A673 (cell line): Measurements from ENCODE around the gene GADD45A. TPM values are rescaled to one million over a fixed set of nuclear protein-coding genes. Genes with fewer than 3 reads are reported as not detected.

Experiments
- BruUV-seq: library from RNA; stranded (reverse); fragments of 400-500 nt; replicated peaks from 2 replicates; lab custom pipeline; 2021; lab: Mats Ljungman, UMichigan
- CTCF ChIA-PET: fragments of 300-600 bp; sonication (Branson Sonifier 250); formaldehyde crosslinking; loops from one replicate; lab custom pipeline; 2022; ENCODE audit warnings: antibody characterized with exemption; lab: Charles Lee
- POLR2A ChIA-PET: fragments of 300-600 bp; sonication (Branson Sonifier 250); formaldehyde crosslinking; loops from one replicate; lab custom pipeline; 2022; ENCODE audit warnings: antibody characterized with exemption; ENCODE audit not compliant: low non-redundant PET; lab: Charles Lee
- DNase-seq: peaks from one replicate; pipeline ENCODE4 v3.0.0-alpha.2; 2015; ENCODE audit warnings: low spot score
- H3K27ac ChIP-seq: fragments of 200-600 bp; sonication (generic); 2 replicates; pipeline ENCODE4 v1.5.1; 2016; ENCODE audit warnings: mixed run types, low read depth, mild to moderate bottlenecking, mixed read lengths, antibody characterized with exemption, low read length; ENCODE audit not compliant: poor library complexity, severe bottlenecking
- H3K27me3 ChIP-seq: fragments of 200-600 bp; sonication (generic); replicated peaks from 2 replicates; pipeline ENCODE4 v1.6.1; 2017; ENCODE audit warnings: mixed run types, low read depth, mild to moderate bottlenecking, mixed read lengths, antibody characterized with exemption, low read length; ENCODE audit not compliant: insufficient read depth, poor library complexity
- H3K36me3 ChIP-seq: fragments of 200-600 bp; sonication (generic); 2 replicates; pipeline ENCODE4 v1.6.1; 2016; ENCODE audit warnings: mixed run types, mild to moderate bottlenecking, mixed read lengths, antibody characterized with exemption, low read length; ENCODE audit not compliant: insufficient read depth, poor library complexity, severe bottlenecking
- H3K4me1 ChIP-seq: fragments of 200-600 bp; sonication (generic); 2 replicates; pipeline ENCODE4 v1.6.1; 2017; ENCODE audit warnings: mixed run types, mild to moderate bottlenecking, mixed read lengths, antibody characterized with exemption, low read length; ENCODE audit not compliant: insufficient read depth, poor library complexity, severe bottlenecking
- H3K4me3 ChIP-seq: fragments of 200-600 bp; sonication (generic); 2 replicates; pipeline ENCODE4 v1.5.1; 2016; ENCODE audit warnings: low read depth, mixed run types, mild to moderate bottlenecking, mixed read lengths, low read length; ENCODE audit not compliant: poor library complexity, severe bottlenecking
- H3K9me3 ChIP-seq: fragments of 200-600 bp; sonication (generic); 2 replicates; pipeline ENCODE4 v1.6.1; 2016; ENCODE audit warnings: mixed run types, low read depth, mild to moderate bottlenecking, mixed read lengths, antibody characterized with exemption, low read length; ENCODE audit not compliant: poor library complexity, severe bottlenecking
- EZH2 ChIP-seq: fragments of 200-600 bp; sonication (generic); IDR thresholded peaks from 2 replicates; pipeline ENCODE4 v1.6.1; 2017; ENCODE audit warnings: borderline replicate concordance, low read depth, mild to moderate bottlenecking, mixed read lengths, antibody characterized with exemption, low read length; ENCODE audit not compliant: poor library complexity, severe bottlenecking
- intact Hi-C: fragments of 100-400 bp; cut with micrococcal nuclease; formaldehyde crosslinking; loops from one replicate; pipeline ENCODE4 v1.10.0; 2022; ENCODE audit not compliant: unreplicated experiment
- total RNA-seq: library from RNA; stranded (reverse); gene quantifications from 2 replicates; pipeline ENCODE4 v1.2.3, GENCODE V29; 2021
- TF ChIP-seq, protein P1 (sequence below): fragments of 300-800, 200-600 bp; sonication (generic); conservative IDR thresholded peaks from 2 replicates; pipeline ENCODE4 v1.5.1; 2017; ENCODE audit warnings: low read depth, mild to moderate bottlenecking, antibody characterized with exemption, low read length, moderate library complexity, mixed read lengths

GADD45A gene
- total RNA-seq, 1 experiment from 2014 or later, result 39.7 TPM

GRCh38 chr1:67673468-67674201 is 11.4 kb upstream of the GADD45A start:
- ChIA-PET CTCF (no interaction called here), POLR2A (interaction anchor here (0.6 kb wide), 1 partner anchor 414 kb away, joined by 13 read pairs; no protein-coding TSS in a partner anchor)
- Histone ChIP-seq H3K27me3 (no peaks in the 10 kb centered on the region), H3K4me1 (peaks cover 15% of the 10 kb centered on the region), H3K4me3 (no peak overlapping the region), H3K36me3 (no peaks in the 10 kb centered on the region), H3K9me3 (no peaks in the 10 kb centered on the region), H3K27ac (no peak overlapping the region)
- no peak for DNase-seq
- BruUV-seq, result no TSS peak
- intact Hi-C loops, result no loop called here
- TF ChIP-seq EZH2, result no peak
- TF ChIP-seq, protein P1, sequence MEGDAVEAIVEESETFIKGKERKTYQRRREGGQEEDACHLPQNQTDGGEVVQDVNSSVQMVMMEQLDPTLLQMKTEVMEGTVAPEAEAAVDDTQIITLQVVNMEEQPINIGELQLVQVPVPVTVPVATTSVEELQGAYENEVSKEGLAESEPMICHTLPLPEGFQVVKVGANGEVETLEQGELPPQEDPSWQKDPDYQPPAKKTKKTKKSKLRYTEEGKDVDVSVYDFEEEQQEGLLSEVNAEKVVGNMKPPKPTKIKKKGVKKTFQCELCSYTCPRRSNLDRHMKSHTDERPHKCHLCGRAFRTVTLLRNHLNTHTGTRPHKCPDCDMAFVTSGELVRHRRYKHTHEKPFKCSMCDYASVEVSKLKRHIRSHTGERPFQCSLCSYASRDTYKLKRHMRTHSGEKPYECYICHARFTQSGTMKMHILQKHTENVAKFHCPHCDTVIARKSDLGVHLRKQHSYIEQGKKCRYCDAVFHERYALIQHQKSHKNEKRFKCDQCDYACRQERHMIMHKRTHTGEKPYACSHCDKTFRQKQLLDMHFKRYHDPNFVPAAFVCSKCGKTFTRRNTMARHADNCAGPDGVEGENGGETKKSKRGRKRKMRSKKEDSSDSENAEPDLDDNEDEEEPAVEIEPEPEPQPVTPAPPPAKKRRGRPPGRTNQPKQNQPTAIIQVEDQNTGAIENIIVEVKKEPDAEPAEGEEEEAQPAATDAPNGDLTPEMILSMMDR, result no peak

DNA sequence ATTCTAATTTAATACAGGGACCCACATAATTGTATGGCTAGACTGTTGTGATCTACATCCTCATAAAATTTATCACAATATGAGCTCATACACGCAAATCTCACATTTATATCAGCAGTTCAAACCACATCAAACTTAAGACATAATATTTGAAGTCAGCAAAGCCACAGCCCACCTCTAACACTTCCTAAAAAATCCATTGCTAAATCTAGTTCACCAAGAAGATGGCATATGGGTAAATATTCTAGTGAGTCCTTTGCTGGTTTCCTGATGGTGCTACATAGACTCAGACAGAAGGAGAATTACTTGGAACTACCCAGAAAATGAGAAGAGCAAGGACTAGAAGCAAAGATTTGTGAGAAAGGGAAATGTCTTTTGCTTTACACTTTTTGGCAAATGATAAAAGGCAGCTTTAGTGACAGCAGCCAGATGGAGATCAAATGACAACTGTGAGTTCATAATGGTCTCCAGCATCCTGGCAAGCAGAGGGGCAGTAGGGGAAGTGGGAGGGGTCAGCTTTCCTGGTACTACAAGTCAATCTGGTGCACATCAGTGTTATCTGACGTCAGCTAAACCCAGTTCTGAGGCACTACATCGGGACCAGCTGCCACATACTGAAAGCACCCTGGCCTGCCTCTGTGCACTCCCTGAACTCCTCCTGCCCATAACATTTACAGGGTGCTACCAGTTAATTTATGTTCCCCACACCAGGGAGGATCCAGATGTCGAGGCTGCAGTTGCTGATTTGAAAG is 10.6 kb upstream of the GADD45A start:
- TF ChIP-seq EZH2, result no peak
- TF ChIP-seq, protein P1, result no peak
- BruUV-seq, result no TSS peak
- CTCF ChIA-PET, result interaction anchor here (0.6 to 0.7 kb wide), 2 partner anchors 86 to 116 kb away, joined by 3 to 4 read pairs; no protein-coding TSS in a partner anchor
- no peak overlapping the region for H3K27ac ChIP-seq
- no peaks in the 10 kb centered on the region for H3K36me3 ChIP-seq
- no peak overlapping the region for H3K4me3 ChIP-seq
- no peaks in the 10 kb centered on the region for H3K9me3 ChIP-seq
- peak; percentile 59 for DNase-seq
- H3K27me3 ChIP-seq, result no peaks in the 10 kb centered on the region
- intact Hi-C loops, result no loop called here
- peaks cover 15% of the 10 kb centered on the region for H3K4me1 ChIP-seq
- POLR2A ChIA-PET, result no interaction called here

DNA sequence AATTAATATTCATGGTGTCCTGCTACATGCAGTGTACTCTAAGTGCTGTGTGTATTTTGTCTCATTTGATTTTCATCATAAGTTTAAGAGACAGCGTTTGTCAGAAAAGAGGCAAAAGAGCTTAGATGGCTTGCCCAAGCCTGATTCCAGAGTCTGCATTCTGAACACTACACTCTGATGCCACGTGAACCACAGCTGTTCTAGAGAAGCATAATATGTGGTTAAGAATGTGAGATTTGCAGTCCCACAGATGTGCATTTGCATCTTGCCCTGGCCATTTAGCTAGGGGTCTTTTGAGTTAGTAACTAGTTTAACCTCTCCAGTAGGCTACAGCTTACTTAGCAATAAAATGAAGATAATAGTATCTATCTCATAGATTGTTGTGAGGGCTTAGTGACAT is 9.2 kb upstream of the GADD45A start:
- H3K27me3 ChIP-seq, result no peaks in the 10 kb centered on the region
- ChIA-PET CTCF (no interaction called here), POLR2A (no interaction called here)
- TF ChIP-seq EZH2, result no peak
- TF ChIP-seq, protein P1, result no peak
- H3K4me1 ChIP-seq, result peaks cover 15% of the 10 kb centered on the region
- no peak overlapping the region for H3K27ac ChIP-seq
- DNase-seq, result no peak
- intact Hi-C loops, result no loop called here
- H3K9me3 ChIP-seq, result no peaks in the 10 kb centered on the region
- H3K4me3 ChIP-seq, result no peak overlapping the region
- H3K36me3 ChIP-seq, result no peaks in the 10 kb centered on the region
- BruUV-seq, result no TSS peak
